Measurements from ENCODE around the gene BAG5.
"Not testable (repeated sequence)": the region's sequence is repeated elsewhere in the genome, so short reads cannot be mapped to it uniquely, and the experiment has no call there.

Gene BAG5

DNA sequence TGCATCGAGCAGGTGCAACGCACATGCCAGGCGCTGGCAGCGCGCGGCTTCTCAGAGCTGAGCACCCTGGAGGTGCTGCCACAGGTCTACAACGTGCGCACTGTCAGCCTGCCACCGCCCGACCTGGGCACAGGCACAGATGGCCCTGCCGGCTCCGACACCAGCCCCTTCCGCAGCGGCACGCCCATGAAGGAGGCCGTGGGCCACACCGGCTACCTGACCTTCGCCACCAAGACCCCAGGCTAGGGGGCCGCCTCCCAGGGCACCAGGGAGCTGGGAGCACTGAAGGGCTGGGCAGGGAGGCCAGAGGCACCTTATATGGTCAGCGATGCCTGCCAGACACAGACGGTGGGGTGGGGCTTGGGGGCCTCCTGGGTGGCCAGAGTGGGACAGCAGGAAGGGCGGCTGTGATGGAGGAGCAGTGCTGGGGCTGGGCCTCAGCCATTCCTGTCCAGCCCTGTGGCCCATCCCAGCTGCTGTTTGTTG, 27.8 kb downstream of the BAG5 start:
- no peak for DNase-seq (ENCODE audit: low read depth in 2 of 2)

DNA sequence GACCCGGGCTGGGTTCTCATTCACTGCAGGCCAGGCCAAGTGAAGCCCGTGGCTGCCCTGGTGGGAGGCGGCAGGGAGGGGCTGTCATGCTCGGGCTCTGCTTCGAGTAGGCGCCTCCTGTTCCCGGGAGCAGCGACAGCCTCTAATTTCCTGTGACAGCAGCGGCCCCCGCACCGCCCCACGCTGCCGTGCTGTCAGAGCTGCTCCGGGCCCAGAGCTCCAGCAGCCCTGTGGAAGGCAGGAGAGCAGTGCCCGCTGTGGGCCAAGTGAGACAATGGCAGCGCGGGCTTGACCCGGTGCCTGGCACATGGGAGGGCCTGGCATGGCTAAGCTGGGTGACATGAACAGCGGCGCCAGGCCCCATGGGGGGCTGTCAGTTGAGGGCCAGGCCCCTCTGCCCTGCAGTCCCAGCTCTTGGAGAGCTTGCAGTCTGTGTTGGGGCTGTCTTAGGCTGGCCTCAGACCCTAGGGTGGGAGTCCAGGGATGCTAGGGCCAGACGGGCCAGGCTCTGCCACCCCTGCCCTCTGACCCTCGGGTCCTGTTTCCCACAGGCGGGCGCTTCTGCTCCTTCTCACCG, 28.4 kb downstream of the BAG5 start:
- DNase-seq (ENCODE audit: low read depth in 2 of 2) = no peak

DNA sequence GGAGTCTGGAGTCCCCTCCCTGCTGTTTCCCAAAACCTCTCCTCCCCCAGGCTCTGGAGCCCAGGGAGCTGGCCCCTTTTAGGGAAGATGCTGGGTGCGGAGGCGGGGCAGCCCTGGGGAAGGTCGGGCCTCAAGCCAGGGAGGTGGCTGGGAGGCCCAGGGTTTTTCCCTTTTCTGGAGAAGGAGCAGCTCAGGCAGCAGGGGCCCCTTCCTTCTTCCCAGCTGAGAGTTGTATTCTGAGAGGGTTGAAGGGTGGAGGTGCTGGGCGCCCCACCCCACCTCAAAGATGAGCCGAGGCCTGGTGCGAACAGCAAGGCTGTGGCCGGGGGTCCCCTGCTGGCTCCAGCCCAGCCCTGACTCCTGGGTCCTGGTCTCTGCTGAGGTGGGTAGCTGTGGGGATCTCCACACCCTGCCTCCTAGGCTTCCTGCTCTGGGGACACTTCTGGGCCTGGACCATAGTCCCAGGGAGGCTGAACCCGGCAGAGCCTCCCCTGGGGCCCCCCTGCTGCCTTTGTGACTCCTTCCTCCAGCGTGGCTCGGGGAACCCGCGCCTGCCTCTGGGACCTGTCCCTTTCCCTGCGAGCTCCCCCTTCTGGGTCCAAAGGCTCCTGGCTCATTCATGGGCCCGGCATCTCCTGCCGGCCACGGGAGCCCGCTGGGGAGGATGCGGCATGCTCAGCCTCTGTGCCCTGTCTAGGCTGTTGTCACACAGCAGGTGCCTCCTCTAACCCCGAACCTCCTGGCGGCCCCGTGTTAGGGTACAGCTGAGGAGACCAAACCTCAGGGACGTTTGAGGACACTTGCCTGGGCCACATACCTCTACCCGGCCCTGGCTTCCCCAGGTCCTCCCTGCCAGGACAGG, 29.1 kb downstream of the BAG5 start:
- DNase-seq (ENCODE audit: low read depth in 2 of 2) = no peak

DNA sequence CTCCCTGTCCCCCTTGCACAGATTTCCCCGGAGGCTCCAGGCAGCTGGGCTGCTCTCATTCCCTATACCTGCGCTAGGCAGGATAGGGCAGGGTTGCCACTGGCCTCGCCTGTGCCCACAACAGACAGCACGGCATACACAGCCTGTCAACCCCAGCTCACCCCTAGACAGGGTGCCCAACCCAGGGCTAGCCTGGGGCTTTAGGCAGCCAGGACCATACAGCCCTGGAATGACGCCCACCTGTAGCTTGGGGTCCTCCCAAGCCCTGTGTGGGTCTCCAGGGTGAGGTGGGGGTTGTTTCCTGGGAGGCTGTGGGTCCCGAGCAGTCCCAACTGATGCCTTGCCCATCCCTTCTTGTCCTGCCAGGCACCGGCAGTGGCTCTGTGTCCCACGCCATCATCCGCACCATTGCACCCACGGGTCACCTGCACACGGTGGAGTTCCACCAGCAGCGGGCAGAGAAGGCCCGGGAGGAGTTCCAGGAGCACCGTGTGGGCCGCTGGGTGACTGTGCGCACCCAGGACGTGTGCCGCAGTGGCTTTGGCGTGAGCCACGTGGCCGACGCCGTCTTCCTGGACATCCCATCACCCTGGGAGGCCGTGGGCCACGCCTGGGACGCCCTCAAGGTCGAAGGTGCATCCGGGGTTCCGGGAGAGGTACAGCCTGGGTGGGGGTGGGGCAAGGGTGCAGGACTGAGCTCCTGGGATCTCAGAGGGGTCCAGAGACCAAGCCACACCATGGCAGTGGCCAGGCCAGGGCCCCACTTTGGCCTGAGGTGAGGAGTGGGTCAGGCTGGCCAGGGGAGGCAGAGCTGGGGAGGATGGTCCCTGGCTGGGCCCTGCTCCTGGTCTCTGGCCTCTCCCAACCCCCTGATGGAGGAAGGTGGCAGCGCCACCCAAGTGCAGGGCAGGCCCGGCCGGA, 30.0 kb downstream of the BAG5 start:
- DNase-seq (ENCODE audit: low read depth in 2 of 2) = no peak

DNA sequence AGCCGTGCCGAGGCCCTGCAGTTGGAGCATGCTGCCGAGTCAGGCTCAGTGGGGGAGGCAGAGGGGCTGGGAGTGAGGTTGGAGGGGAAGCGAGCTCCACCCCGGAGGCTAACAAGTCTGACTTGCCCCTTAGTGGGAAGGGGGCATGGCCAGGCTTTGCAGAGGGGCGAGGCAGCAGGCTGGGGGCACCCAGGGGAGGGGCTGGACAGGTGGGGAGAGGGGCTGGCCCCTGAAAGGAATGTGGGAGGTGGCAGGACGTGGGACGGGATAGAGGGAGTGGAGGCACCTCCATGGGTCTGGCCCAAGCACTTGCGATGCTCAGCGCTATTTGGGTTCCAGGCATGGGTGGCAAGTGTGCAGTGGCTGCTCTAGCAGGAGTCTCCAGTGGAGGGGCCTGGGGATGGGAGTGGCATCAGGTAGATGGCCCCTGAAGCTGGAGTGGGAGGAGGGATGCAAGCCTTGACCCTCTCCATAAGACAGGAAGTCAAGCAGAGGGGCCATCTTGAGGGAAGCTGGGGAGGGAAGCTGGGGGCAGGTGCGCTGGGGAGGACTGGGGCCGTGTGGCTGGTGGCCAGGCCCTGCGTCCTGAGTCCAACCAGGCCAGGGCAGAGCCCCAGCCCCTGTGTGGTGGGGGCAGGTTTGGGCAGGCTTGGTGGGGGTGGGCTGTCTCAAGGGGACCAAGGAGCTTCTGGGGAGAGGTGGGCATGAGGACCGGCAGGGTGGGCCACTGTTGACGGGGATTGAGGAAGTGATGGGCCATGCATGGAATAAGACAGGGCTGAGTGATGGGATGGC, 30.8 kb downstream of the BAG5 start:
- DNase-seq (ENCODE audit: low read depth in 2 of 2) = no peak

DNA sequence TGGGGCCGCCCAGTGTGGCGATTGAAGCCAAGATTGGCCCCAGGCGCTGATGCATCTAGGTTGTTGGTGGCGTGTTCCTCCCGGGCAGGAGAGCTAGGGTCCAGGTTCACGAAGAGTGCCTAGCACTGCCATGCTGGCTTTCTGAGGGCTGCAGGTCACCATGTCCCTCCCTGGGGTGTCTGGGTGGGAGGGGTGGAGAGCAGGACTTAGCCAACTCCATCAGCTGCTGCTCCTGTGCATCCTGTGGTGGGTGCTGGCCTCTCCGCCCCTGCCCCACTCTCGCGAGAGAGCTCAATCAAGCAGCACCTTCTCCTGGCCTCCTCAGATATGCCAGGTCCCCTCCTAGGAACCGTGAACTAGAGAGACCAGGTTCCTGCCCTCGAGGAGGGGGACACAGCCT, 31.6 kb downstream of the BAG5 start:
- DNase-seq (ENCODE audit: low read depth in 2 of 2) = no peak

DNA sequence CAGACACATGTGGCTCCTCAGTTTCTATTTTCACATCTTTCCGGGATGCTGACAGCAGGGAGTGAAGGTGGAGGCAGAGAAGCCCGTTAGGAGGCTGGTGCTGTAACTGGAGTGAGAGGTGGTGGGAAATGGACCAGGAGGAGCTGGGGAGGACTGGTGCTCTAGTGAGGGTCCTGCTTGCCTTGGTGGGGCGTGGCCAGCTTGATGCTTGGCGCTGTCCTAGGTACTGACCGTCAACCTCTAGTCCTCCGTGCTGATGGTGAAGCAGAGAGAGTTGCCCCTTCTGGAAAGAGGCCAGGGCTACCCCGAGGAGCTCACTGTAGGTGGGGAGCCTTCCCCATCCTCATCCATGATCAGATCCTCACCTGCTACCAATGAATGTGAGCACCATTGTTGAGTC, 32.1 kb downstream of the BAG5 start:
- DNase-seq (ENCODE audit: low read depth in 2 of 2) = no peak

DNA sequence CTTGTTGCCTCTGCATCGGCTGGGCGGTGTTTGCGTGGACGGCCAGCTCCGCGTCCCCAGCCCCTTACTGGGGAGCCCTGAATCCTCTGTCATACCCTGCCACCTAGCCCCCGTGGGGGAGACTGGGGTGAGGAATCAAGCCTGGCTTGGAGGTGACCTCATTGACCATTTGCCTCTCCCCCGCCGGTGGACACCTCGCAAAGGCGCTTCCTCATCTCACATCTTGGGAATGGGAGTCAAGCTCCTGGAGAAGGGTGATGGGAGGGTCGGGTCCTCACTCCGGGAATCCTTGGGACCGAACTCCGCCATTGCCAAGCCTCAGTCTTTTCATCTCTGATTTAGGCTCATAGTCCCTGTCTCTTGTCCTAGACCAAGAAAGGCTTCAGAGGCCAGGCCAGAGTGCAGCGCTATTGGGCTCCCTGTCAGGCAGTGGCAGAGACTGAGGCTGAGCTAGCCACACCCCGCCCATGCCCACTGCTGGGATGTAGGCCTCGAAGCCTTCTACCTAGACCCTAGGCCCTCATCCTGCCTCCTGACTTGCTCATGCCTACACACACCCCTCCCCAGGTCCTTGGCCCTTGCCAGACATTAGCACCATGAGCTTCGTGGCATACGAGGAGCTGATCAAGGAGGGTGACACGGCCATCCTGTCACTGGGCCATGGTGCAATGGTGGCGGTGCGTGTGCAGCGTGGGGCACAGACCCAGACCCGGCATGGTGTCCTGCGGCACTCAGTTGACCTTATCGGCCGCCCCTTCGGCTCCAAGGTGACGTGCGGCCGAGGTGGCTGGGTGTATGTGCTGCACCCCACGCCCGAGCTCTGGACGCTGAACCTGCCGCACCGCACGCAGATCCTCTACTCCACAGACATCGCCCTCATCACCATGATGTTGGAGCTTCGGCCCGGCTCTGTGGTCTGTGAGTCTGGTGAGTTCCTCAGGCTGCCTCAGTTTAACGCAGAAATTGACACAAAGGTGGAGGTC, 32.8 kb downstream of the BAG5 start:
- DNase-seq (ENCODE audit: low read depth in 2 of 2) = no peak

DNA sequence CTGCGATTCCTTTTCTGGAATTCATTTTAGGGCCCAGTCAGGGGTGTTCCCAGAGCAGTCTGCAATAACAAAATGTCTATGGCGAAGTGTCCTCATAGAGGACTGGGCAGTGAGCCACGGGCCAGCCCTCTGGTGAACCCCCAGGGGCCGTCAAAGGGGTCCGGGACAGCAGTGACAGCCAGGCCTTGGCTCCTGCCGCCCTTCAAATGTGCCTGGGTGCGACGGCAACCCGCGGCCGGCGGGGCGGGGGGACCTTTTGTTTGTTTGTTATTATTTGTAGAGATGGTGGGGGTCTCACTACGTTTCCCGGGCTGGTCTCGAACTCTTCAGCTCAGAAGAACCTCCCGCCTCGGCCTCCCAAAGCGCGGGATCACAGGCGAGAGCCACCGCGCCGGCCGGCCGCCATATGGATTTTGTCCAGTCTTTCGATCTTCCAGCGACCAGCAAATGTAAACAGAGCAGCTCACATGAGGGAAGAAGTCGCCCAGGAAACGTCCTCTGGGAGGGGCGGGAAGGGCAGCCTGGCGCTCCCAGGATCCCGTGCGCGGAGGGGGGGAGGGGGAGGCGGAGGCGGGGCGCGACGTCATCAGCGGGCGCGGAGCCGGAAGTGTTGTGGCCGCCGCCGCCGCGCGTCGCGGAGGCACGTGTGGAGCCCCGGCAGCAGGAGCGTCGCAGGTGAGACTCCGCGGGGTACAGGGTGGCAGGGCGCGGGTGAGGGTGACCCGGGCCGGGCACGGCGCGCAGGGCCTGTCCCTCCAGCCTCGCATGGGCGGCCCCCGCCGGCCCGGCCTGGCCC, 33.7 kb downstream of the BAG5 start, which contains the start of gene TRMT61A:
TSS of gene TRMT61A (plus strand) at position 610 of the 796 bp plus-strand sequence. CDS start 783 bp downstream, outside the sequence.
- peak; percentile 54 to 66 for DNase-seq (ENCODE audit: low read depth in 2 of 2)

DNA sequence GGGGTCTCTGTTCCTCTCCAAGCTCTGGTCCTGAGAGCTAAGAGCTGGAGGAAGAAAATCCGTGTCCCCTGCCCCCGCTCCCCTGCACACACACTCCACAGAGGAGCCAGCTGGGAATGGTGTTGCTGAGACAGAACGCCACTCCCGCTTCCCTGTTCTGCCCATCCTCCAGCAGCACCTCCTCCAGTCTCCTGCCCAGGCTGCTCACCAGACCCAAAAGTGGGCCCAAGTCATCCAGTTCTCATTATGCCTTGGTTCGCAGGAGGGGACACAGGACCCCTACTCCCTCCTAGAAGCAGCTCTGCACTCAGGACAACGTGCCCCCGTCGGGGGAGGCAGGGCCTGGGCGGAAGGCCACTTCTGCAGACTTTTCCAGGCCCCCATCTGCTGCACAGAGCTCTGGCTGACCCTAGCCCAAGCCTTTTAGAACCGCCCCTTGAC, 34.3 kb downstream of the BAG5 start:
- no peak for DNase-seq (ENCODE audit: low read depth in 2 of 2)

DNA sequence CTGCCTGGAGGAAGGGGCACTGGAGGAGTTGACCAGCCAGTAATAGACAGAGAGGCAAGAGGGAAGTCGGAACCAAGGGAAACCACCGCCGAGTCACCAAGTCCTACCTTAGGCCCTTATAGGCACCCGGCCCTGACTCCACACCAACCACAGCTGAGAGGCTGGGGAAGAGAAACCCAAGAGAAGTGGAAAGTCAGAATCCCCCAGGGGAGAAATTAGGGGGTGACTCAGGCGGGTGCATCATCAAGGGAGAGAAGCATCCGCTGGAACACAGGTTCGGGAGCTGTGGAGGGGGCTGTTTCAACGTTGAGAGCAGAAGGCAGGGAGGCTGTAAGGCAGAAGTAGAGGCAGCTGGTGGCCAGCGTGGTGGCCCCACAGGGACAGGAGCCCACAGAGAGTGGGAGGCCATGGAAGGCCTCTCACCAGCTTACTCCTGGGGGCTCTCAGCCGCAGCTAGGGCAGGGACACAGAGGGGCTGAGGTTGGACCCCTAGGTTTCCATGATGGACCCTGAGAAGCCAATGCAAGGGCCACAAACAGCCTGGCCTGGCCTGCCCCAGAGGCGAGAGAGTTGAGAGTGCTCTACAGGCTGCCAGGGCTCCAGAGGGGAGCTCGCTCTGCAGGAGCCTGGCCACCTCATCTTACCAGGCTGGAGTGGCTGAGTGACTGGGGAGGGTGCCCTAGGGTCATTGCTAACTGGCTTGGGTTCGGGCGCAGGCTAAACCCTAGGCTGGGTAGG, 34.9 kb downstream of the BAG5 start:
- peak in 1 of 2 donors; percentile 23 for DNase-seq (ENCODE audit: low read depth in 2 of 2)

DNA sequence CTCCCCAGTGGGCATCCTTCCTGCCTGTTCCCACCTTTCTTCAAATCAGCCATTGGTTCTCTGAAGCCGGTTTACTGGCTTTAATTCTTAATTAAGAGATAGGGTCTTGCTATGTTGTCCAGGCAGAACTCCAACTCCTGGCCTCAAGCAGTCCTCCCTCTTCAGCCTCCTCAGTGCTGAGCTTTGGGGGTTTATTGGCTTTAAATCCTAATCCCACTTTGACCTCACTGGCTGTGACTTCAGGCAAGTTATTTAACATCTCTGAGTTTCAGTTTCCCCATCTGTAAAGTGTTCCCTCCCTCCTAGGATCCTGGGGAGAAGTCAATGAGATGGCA, 35.6 kb downstream of the BAG5 start:
- no peak for DNase-seq (ENCODE audit: low read depth in 2 of 2)

DNA sequence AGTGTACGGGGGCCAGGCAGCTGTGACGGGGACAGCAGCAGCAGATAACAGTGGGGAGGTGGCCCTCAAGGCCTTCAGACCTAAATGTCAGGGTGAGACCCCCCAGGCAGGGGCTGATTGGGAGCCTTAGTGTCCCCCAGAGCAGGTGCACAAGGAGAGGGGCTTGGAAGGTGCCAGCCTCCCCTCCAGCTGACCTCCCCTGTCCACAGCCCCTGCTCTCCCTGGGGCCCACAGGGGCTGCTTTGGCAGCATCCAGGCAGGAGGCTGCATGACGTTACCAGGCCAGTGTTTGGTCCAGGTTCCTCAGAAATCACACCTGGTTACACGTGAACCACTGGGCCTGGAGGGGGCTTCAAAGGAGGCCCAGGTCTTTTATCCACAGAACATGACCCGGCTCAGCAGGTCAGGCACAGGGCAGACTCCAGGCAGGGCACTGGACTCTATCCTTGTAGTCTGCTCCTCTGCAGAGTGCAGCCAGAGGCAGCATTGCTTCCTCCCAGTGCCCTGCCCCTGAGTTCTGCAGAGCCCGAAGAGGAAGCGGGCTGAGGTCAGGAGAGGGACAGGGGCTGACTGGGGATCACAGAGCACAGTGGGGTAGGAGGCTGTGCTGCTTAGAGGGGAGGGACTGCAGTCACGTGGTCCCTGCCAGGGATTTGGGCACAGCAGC, 36.1 kb downstream of the BAG5 start:
- no peak for DNase-seq (ENCODE audit: low read depth in 2 of 2)

DNA sequence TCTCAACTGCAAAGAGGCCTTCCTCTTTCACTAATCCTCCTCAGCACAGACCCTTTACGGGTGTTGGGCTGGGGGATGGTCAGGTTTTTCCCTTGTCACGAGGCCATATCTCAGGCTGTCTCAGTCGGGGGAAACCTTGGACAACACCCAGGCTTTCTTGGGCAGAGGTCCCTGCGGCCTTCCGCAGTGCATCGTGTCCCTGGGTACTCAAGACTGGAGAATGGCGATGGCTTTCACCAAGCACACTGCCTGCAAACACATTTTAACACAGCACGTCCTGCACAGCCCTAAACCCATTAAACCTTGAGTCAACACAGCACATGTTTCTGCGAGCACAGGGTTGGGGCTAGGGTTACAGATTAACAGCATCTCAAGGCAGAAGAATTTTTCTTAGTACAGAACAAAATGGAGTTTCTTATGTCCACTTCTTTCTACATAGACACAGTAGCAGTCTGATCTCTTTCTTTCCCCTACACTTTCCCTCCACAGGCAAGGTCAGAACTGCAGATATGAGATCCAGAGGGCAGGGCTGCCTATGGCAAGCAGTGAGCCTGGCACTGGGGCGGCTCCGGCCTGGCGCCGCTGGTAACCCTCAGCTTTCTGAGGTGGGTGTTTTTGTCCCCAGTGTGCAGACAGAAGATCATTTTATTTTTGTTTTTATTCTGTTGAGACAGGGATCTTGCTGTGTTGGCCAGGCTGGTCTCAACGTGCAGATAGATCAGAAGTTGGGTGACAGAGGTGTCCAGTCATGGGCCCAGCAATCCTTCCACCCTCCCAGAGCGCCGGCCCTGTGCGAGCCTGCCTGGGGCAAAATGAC, 36.8 kb downstream of the BAG5 start:
- DNase-seq (ENCODE audit: low read depth in 2 of 2) = not testable (repeated sequence)

DNA sequence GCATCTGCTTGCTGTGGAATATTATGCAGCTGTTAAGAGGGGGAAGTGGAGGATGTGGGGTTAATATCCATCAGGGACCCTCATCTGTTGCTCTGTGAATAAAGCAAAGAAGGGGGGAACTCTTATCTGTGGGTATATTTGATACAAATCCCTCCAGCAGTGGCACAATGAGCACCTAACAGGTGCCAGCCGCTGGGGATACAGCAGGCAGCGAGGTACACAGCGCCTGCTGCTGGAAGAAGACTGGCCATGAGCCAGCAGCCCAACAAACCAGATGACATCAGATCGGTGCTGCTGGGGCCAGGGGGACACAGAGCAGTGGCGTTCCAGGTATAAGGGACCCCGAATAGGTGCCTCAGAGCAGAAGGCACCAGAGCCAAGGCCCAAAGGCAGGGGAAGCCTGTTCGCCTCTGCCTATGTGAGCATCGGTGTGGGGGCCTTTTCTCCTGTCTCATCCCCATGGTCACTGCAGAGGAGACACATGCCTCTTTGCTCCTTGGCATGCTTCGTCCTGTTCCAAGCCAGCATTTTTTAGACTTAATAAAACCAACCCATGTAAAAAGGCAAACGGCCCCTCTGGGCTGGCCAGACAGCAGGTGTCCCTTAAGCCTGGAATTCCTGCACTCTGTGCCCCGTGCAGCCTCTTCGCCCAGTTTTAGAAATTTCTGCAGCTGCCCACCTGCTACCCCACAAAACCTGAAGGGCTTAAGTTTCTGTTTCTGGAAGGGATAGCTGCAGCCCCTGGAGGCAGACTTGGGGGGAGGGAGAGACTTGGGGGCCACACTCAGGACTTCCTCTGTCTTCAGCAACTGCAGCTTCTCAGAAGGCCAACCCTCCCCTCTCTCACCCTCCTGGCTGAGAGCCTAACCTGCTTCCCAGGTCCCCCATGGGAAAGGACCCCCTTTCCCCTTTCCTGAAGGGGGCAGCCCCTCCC, 38.2 kb downstream of the BAG5 start:
- DNase-seq (ENCODE audit: low read depth in 2 of 2) = no peak

DNA sequence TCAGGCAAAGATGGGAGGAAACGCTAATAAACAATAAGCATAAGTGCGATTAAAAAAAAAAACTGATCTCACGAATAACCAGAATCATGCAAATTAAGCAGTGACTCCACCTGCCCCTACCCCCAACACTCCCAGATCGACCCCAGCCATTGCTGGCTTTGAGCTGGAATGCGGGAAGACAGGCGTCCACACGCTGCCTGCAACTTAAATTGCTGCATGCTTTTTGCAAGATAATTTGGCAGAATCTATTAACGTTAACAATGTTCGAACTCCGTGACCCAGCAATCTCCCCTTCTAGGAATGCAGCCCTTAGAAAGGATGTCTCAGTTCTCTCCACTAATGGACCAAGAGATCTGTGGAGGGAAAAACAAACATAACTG, 38.9 kb downstream of the BAG5 start:
- no peak for DNase-seq (ENCODE audit: low read depth in 2 of 2)

All from stimulated activated CD4-positive, alpha-beta T cell treated with anti-CD3 and anti-CD28 coated beads, Interleukin-15, amount 100 ng/mL, for 48 hours (primary cell).